Prostate gland (tissue), 2 donors: ENCODE data around the gene TCERG1L.

Experiments used
- POLR2A ChIP-seq: fragments of 450-650 bp; IDR thresholded peaks from one replicate; pipeline ENCODE4 v1.6.1; 2016; ENCODE audit warnings: antibody characterized with exemption, mild to moderate bottlenecking
- TF ChIP-seq, protein P1 (sequence below), 4 experiments: fragments of 200-600 bp in 2 of 4; fragments of 450-650 bp in 2 of 4; sonication (generic) in 2 of 4; IDR thresholded peaks; 1 replicate in 3 of 4; 2 replicates in 1 of 4; pipeline ENCODE4 v1.5.1; 2016 to 2019; ENCODE audit warnings: antibody characterized with exemption in 4 of 4, mild to moderate bottlenecking in 2 of 4, moderate library complexity in 2 of 4

DNA sequence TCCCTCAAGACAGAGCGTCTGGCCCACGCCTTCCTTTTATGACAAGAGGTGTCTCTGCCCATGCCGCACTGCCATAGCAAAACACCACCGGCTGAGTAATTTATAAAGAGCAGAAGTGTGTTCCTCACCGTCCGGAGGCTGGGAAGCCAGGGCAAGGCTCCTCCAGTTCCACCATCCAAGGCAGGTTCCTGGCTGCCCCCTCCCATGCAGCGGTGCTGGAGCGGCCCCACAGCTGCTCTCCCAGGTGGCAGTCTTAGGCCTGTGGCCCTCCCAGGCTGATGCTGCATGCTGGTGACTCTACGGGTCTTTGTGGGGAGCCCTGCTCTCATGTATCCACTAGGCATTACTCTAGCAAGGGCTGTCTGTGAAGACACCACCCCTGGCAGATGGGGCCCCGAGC, 113.1 kb downstream of the TCERG1L start:
- TF ChIP-seq, protein P1, sequence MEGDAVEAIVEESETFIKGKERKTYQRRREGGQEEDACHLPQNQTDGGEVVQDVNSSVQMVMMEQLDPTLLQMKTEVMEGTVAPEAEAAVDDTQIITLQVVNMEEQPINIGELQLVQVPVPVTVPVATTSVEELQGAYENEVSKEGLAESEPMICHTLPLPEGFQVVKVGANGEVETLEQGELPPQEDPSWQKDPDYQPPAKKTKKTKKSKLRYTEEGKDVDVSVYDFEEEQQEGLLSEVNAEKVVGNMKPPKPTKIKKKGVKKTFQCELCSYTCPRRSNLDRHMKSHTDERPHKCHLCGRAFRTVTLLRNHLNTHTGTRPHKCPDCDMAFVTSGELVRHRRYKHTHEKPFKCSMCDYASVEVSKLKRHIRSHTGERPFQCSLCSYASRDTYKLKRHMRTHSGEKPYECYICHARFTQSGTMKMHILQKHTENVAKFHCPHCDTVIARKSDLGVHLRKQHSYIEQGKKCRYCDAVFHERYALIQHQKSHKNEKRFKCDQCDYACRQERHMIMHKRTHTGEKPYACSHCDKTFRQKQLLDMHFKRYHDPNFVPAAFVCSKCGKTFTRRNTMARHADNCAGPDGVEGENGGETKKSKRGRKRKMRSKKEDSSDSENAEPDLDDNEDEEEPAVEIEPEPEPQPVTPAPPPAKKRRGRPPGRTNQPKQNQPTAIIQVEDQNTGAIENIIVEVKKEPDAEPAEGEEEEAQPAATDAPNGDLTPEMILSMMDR (IDR thresholded peaks at IDR 0.05) = no peak
- TF ChIP-seq POLR2A = no peak
